SU-DHL-6 (cell line): ENCODE data around the gene IFNGR2.

Experiments
- EZH2phosphoT487 ChIP-seq: fragments of 200-600 bp; sonication (generic), shearing (Covaris generic); conservative IDR thresholded peaks from 2 replicates; pipeline ENCODE4 v1.6.1; 2018; ENCODE audit warnings: mild to moderate bottlenecking, antibody characterized with exemption, low read length, moderate library complexity, mixed read lengths
- TF ChIP-seq, protein P1 (sequence below): fragments of 200-600 bp; sonication (generic); IDR thresholded peaks from one replicate; pipeline ENCODE4 v1.5.1; 2017; ENCODE audit warnings: antibody characterized with exemption, mild to moderate bottlenecking, low read length, moderate library complexity; ENCODE audit not compliant: insufficient read depth, poor library complexity, severe bottlenecking

DNA sequence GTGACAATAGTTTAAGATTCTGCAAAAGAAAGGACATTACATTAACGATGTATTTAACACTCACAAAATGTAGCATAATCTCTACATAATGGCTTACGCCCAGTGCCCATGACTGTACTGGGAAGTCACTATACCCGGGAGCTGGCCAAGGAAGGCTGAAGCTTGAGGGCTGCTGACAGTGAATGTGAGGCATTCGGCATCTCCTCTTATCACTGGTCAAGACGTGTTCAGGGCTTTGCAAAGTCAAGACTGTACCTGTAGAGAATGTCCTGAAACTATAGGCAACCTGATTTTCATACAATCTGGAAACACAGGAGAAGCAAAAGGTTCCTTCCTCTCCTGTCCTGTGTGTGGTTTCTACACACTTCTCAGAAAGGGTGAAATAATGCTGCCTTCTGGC lies 12.7 kb upstream of the IFNGR2 start:
- TF ChIP-seq, protein P1, sequence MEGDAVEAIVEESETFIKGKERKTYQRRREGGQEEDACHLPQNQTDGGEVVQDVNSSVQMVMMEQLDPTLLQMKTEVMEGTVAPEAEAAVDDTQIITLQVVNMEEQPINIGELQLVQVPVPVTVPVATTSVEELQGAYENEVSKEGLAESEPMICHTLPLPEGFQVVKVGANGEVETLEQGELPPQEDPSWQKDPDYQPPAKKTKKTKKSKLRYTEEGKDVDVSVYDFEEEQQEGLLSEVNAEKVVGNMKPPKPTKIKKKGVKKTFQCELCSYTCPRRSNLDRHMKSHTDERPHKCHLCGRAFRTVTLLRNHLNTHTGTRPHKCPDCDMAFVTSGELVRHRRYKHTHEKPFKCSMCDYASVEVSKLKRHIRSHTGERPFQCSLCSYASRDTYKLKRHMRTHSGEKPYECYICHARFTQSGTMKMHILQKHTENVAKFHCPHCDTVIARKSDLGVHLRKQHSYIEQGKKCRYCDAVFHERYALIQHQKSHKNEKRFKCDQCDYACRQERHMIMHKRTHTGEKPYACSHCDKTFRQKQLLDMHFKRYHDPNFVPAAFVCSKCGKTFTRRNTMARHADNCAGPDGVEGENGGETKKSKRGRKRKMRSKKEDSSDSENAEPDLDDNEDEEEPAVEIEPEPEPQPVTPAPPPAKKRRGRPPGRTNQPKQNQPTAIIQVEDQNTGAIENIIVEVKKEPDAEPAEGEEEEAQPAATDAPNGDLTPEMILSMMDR, result no peak
- TF ChIP-seq EZH2phosphoT487, result no peak
